HCT116 (cell line): ENCODE results near the gene BRD9. TPM values are rescaled to one million over a fixed set of nuclear protein-coding genes. Genes with fewer than 3 reads are reported as not detected.

Source experiments
- ATAC-seq: fragments of 200-7000 bp; cut with Tn5 transposase; 2 replicates; pipeline ENCODE4 v1.9.1; 2020; ENCODE audit warnings: mild to moderate bottlenecking, moderate library complexity
- BruUV-seq: library from RNA; stranded (reverse); fragments of 400-500 nt; replicated peaks from 2 replicates; lab custom pipeline; 2021; lab: Mats Ljungman, UMichigan
- CTCF ChIA-PET: fragments of 300-600 bp; sonication (Branson Sonifier 250); formaldehyde crosslinking; loops from one replicate; lab custom pipeline; 2021; ENCODE audit warnings: antibody characterized with exemption; lab: Charles Lee
- POLR2A ChIA-PET: fragments of 300-600, 350-600 bp; sonication (Branson Sonifier 250); formaldehyde crosslinking; loops from one replicate; lab custom pipeline; 2021; ENCODE audit warnings: antibody characterized with exemption; lab: Charles Lee
- RAD21 ChIA-PET, 2 experiments: fragments of 300-600 bp; sonication (Branson Sonifier 250); formaldehyde crosslinking; loops; one replicate each; lab custom pipeline; 2023; ENCODE audit warnings: low total read pairs in 2 of 2; ENCODE audit not compliant: uncharacterized antibody in 2 of 2, unreplicated experiment in 2 of 2, low non-redundant PET in 1 of 2; lab: Charles Lee
- DNase-seq: peaks from one replicate; pipeline ENCODE4 v3.0.0-alpha.2; 2010; ENCODE audit warnings: low read depth, low spot score
- H2AFZ ChIP-seq: fragments of 200-600 bp; shearing (Covaris generic), sonication (generic); 2 replicates; pipeline ENCODE4 v1.6.1; 2017; ENCODE audit warnings: low read depth, mixed run types, mixed read lengths, antibody characterized with exemption, low read length; ENCODE audit not compliant: poor library complexity, severe bottlenecking
- H3K27ac ChIP-seq: 2 replicates; pipeline ENCODE4 v1.5.1; 2012; ENCODE audit warnings: low read depth, low read length
- H3K27me3 ChIP-seq: fragments of 200-600 bp; sonication (generic); 2 replicates; pipeline ENCODE4 v1.6.1; 2016; ENCODE audit warnings: mixed run types, low read length, mixed read lengths; ENCODE audit not compliant: insufficient read depth
- H3K36me3 ChIP-seq, 2 experiments: fragments of 200-500 bp in 1 of 2; fragments of 200-600 bp in 1 of 2; sonication (Bioruptor generic) in 1 of 2; sonication (generic) in 1 of 2; 2 replicates each; pipeline versions ENCODE4 v1.5.1 to v1.6.1; 2014 to 2016; ENCODE audit warnings: low read length in 2 of 2, inconsistent platforms in 1 of 2, mixed read lengths in 1 of 2, mixed run types in 1 of 2; ENCODE audit not compliant: insufficient read depth in 2 of 2, control insufficient read depth in 1 of 2
- H3K4me1 ChIP-seq, 2 experiments: fragments of 200-600 bp in 1 of 2; sonication (generic) in 1 of 2; 2 replicates each; pipeline versions ENCODE4 v1.5.1 to v1.6.1; 2012 to 2017; ENCODE audit warnings: low read length in 2 of 2, inconsistent platforms in 1 of 2, mild to moderate bottlenecking in 1 of 2, mixed read lengths in 1 of 2, mixed run types in 1 of 2, moderate library complexity in 1 of 2; ENCODE audit not compliant: insufficient read depth in 2 of 2, control insufficient read depth in 1 of 2
- H3K4me2 ChIP-seq: fragments of 200-600 bp; sonication (generic); 2 replicates; pipeline ENCODE4 v1.6.1; 2017; ENCODE audit warnings: mixed run types, low read length, mixed read lengths
- H3K4me3 ChIP-seq, 2 experiments: fragments of 200-600 bp in 1 of 2; sonication (generic) in 1 of 2; replicated peaks in 1 of 2; 2 replicates each; pipeline ENCODE4 v1.5.1; 2011 to 2016; ENCODE audit warnings: low read length in 2 of 2, control low read depth in 1 of 2, low read depth in 1 of 2, mild to moderate bottlenecking in 1 of 2, mixed read lengths in 1 of 2, mixed run types in 1 of 2
- H3K79me2 ChIP-seq: fragments of 200-600 bp; sonication (generic); 2 replicates; pipeline ENCODE4 v1.6.1; 2017; ENCODE audit warnings: mild to moderate bottlenecking, mixed run types, low read length, moderate library complexity, mixed read lengths; ENCODE audit not compliant: insufficient read depth
- H3K9ac ChIP-seq: fragments of 200-600 bp; sonication (generic); 2 replicates; pipeline ENCODE4 v1.6.1; 2016; ENCODE audit warnings: low read length, mixed read lengths
- H3K9me2 ChIP-seq: fragments of 200-600 bp; sonication (generic), shearing (Covaris generic); 2 replicates; pipeline ENCODE4 v1.6.1; 2017; ENCODE audit warnings: mixed run types, mild to moderate bottlenecking, moderate library complexity; ENCODE audit not compliant: insufficient read depth
- H3K9me3 ChIP-seq, 2 experiments: fragments of 200-500 bp in 1 of 2; fragments of 200-600 bp in 1 of 2; sonication (Bioruptor generic) in 1 of 2; sonication (generic) in 1 of 2; 2 replicates each; pipeline ENCODE4 v1.6.1; 2014 to 2017; ENCODE audit warnings: low read length in 2 of 2, mixed read lengths in 2 of 2, inconsistent platforms in 1 of 2, low read depth in 1 of 2, mild to moderate bottlenecking in 1 of 2, mixed run types in 1 of 2, moderate library complexity in 1 of 2; ENCODE audit not compliant: control insufficient read depth in 1 of 2, insufficient read depth in 1 of 2
- H4K20me1 ChIP-seq: fragments of 200-600 bp; sonication (generic), shearing (Covaris generic); 2 replicates; pipeline ENCODE4 v1.6.1; 2017; ENCODE audit warnings: mixed run types, mild to moderate bottlenecking, moderate library complexity; ENCODE audit not compliant: insufficient read depth
- CBX3 ChIP-seq: IDR thresholded peaks from 2 replicates; pipeline ENCODE4 v1.6.1; 2012; ENCODE audit warnings: low read depth
- EGR1 ChIP-seq: IDR thresholded peaks from 2 replicates; pipeline ENCODE4 v1.6.1; 2012; ENCODE audit warnings: low read depth
- EZH2 ChIP-seq: fragments of 200-600 bp; sonication (generic); IDR thresholded peaks from 2 replicates; pipeline ENCODE4 v1.6.1; 2017; ENCODE audit warnings: antibody characterized with exemption, mixed run types
- EZH2phosphoT487 ChIP-seq: fragments of 200-600 bp; IDR thresholded peaks from 2 replicates; pipeline ENCODE4 v1.6.1; 2018; ENCODE audit warnings: antibody characterized with exemption, borderline replicate concordance
- FOSL1 ChIP-seq: IDR thresholded peaks from 2 replicates; pipeline ENCODE4 v1.6.1; 2012; ENCODE audit warnings: low read depth
- JUND ChIP-seq: IDR thresholded peaks from 2 replicates; pipeline ENCODE4 v1.6.1; 2012
- RAD21 ChIP-seq: IDR thresholded peaks from 2 replicates; pipeline ENCODE4 v1.6.1; 2012; ENCODE audit warnings: low read depth, mild to moderate bottlenecking
- SIN3A ChIP-seq: IDR thresholded peaks from 2 replicates; pipeline ENCODE4 v1.6.1; 2012; ENCODE audit warnings: low read depth
- SP1 ChIP-seq: IDR thresholded peaks from 2 replicates; pipeline ENCODE4 v1.6.1; 2012; ENCODE audit warnings: low read depth
- TCF7L2 ChIP-seq: IDR thresholded peaks from 2 replicates; pipeline ENCODE4 v1.7.0; 2011; ENCODE audit warnings: borderline replicate concordance, inconsistent platforms; ENCODE audit not compliant: insufficient read depth, insufficient read length; ENCODE audit errors: extremely low read depth
- YY1 ChIP-seq: IDR thresholded peaks from 2 replicates; pipeline ENCODE4 v1.6.1; 2011; ENCODE audit warnings: low read length, low read depth, moderate library complexity, mild to moderate bottlenecking; ENCODE audit not compliant: insufficient replicate concordance; ENCODE audit errors: extremely low read depth
- ZFX ChIP-seq: fragments of 450-650 bp; IDR thresholded peaks from 2 replicates; pipeline ENCODE4 v1.6.1; 2017
- ZNF274 ChIP-seq: fragments of 200-500 bp; sonication (Bioruptor generic); IDR thresholded peaks from 2 replicates; pipeline ENCODE4 v1.6.1; 2014; ENCODE audit warnings: mild to moderate bottlenecking, low read depth, low read length, inconsistent platforms
- intact Hi-C: fragments of 100-400 bp; cut with micrococcal nuclease; formaldehyde crosslinking; loops from 2 replicates; pipeline ENCODE4 v1.10.0; 2022
- total RNA-seq: library from RNA; stranded (reverse); gene quantifications from one replicate; pipeline ENCODE4 v1.2.1, GENCODE V29; 2021; ENCODE audit not compliant: unreplicated experiment
- TF ChIP-seq, protein P1 (sequence below), 3 experiments: fragments of 200-600 bp in 1 of 3; sonication (generic) in 1 of 3; IDR thresholded peaks in 2 of 3; conservative IDR thresholded peaks in 1 of 3; 2 replicates each; pipeline ENCODE4 v1.5.1; 2012 to 2017; ENCODE audit warnings: low read depth in 2 of 3, low read length in 2 of 3, antibody characterized with exemption in 1 of 3, borderline replicate concordance in 1 of 3, control low read depth in 1 of 3, mild to moderate bottlenecking in 1 of 3, mixed read lengths in 1 of 3, mixed run types in 1 of 3, moderate library complexity in 1 of 3; ENCODE audit not compliant: insufficient read depth in 1 of 3
- TF ChIP-seq, protein P2 (sequence below): IDR thresholded peaks from 2 replicates; pipeline ENCODE4 v1.6.1; 2012
- TF ChIP-seq, protein P3 (sequence below): IDR thresholded peaks from 2 replicates; pipeline ENCODE4 v1.6.1; 2011; ENCODE audit warnings: mild to moderate bottlenecking, low read length, moderate library complexity; ENCODE audit not compliant: insufficient replicate concordance; ENCODE audit errors: extremely low read depth
- TF ChIP-seq, protein P4 (sequence below): IDR thresholded peaks from 2 replicates; pipeline ENCODE4 v1.6.1; 2012; ENCODE audit warnings: low read depth

The BRD9 gene
- total RNA-seq, 1 experiment from 2014 or later = 54.6 TPM

DNA sequence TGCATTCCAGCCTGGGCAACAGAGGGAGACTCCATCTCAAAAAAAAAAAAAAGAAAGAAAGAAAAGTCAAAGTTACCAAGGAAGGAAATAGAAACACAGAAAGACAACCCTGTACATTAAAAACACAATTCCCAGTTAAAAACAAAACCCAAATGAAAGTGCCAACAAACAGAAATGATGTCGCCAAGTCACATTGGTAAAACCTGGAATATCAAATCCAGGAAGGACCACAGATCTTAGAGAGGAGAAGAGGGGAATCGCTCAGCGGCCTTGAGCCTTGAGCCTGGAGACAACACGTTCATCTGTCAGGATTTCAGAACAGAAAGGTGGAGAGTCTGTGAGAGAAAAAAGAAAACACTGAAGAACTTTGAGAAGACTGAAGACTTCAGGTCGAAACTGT is 40.6 kb downstream of the BRD9 start:
- POLR2A ChIA-PET = no interaction called here
- no peaks in the 10 kb centered on the region for H3K27me3 ChIP-seq
- H2AFZ ChIP-seq = no peak overlapping the region
- RAD21 ChIA-PET = no interaction called here
- DNase-seq = no peak
- no peaks in the 10 kb centered on the region for H3K4me1 ChIP-seq
- intact Hi-C loops = no loop called here
- no peaks in the 10 kb centered on the region for H4K20me1 ChIP-seq
- H3K9ac ChIP-seq = no peak overlapping the region
- BruUV-seq = no TSS peak
- CTCF ChIA-PET = no interaction called here
- H3K27ac ChIP-seq = no peak overlapping the region
- no peak overlapping the region for H3K4me2 ChIP-seq
- H3K9me2 ChIP-seq = no peaks in the 10 kb centered on the region
- H3K79me2 ChIP-seq = no peaks in the 10 kb centered on the region
- no peak for ATAC-seq
- H3K4me3 ChIP-seq = no peak overlapping the region
- TF ChIP-seq JUND (no peak), YY1 (no peak), TCF7L2 (no peak), CBX3 (no peak), FOSL1 (no peak), RAD21 (no peak), SP1 (no peak), EZH2phosphoT487 (no peak), SIN3A (no peak), ZFX (no peak), EZH2 (no peak), ZNF274 (no peak), EGR1 (no peak)
- TF ChIP-seq, protein P1, sequence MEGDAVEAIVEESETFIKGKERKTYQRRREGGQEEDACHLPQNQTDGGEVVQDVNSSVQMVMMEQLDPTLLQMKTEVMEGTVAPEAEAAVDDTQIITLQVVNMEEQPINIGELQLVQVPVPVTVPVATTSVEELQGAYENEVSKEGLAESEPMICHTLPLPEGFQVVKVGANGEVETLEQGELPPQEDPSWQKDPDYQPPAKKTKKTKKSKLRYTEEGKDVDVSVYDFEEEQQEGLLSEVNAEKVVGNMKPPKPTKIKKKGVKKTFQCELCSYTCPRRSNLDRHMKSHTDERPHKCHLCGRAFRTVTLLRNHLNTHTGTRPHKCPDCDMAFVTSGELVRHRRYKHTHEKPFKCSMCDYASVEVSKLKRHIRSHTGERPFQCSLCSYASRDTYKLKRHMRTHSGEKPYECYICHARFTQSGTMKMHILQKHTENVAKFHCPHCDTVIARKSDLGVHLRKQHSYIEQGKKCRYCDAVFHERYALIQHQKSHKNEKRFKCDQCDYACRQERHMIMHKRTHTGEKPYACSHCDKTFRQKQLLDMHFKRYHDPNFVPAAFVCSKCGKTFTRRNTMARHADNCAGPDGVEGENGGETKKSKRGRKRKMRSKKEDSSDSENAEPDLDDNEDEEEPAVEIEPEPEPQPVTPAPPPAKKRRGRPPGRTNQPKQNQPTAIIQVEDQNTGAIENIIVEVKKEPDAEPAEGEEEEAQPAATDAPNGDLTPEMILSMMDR (IDR thresholded peaks at IDR 0.05 in 2 of 3, conservative IDR thresholded peaks at IDR 0.05 in 1 of 3; ENCODE audit: borderline replicate concordance in 1 of 3, insufficient read depth in 1 of 3, low read depth in 2 of 3, low read length in 2 of 3) = no peak
- TF ChIP-seq, protein P2, sequence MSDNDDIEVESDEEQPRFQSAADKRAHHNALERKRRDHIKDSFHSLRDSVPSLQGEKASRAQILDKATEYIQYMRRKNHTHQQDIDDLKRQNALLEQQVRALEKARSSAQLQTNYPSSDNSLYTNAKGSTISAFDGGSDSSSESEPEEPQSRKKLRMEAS = no peak
- TF ChIP-seq, protein P3, sequence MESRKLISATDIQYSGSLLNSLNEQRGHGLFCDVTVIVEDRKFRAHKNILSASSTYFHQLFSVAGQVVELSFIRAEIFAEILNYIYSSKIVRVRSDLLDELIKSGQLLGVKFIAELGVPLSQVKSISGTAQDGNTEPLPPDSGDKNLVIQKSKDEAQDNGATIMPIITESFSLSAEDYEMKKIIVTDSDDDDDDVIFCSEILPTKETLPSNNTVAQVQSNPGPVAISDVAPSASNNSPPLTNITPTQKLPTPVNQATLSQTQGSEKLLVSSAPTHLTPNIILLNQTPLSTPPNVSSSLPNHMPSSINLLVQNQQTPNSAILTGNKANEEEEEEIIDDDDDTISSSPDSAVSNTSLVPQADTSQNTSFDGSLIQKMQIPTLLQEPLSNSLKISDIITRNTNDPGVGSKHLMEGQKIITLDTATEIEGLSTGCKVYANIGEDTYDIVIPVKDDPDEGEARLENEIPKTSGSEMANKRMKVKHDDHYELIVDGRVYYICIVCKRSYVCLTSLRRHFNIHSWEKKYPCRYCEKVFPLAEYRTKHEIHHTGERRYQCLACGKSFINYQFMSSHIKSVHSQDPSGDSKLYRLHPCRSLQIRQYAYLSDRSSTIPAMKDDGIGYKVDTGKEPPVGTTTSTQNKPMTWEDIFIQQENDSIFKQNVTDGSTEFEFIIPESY = no peak
- TF ChIP-seq, protein P4, sequence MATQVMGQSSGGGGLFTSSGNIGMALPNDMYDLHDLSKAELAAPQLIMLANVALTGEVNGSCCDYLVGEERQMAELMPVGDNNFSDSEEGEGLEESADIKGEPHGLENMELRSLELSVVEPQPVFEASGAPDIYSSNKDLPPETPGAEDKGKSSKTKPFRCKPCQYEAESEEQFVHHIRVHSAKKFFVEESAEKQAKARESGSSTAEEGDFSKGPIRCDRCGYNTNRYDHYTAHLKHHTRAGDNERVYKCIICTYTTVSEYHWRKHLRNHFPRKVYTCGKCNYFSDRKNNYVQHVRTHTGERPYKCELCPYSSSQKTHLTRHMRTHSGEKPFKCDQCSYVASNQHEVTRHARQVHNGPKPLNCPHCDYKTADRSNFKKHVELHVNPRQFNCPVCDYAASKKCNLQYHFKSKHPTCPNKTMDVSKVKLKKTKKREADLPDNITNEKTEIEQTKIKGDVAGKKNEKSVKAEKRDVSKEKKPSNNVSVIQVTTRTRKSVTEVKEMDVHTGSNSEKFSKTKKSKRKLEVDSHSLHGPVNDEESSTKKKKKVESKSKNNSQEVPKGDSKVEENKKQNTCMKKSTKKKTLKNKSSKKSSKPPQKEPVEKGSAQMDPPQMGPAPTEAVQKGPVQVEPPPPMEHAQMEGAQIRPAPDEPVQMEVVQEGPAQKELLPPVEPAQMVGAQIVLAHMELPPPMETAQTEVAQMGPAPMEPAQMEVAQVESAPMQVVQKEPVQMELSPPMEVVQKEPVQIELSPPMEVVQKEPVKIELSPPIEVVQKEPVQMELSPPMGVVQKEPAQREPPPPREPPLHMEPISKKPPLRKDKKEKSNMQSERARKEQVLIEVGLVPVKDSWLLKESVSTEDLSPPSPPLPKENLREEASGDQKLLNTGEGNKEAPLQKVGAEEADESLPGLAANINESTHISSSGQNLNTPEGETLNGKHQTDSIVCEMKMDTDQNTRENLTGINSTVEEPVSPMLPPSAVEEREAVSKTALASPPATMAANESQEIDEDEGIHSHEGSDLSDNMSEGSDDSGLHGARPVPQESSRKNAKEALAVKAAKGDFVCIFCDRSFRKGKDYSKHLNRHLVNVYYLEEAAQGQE = no peak
- TF ChIP-seq, all 23 proteins: peak for 0
- H3K9me3 ChIP-seq = no peaks in the 10 kb centered on the region
- H3K36me3 ChIP-seq = no peaks in the 10 kb centered on the region
